ENCODE measurements around the gene LDLR. TPM values are rescaled to one million over a fixed set of nuclear protein-coding genes. Genes with fewer than 3 reads are reported as not detected.

The LDLR gene
- polyA plus RNA-seq (ENCODE audit: insufficient read depth in 1 of 5, insufficient read length in 5 of 5, low replicate concordance in 1 of 5) = 10 to 100 TPM; 11.1 to 39.2 (median 23.0) TPM
- long read RNA-seq, donor 1, partial matches to known transcripts = 61 of 78 reads
- long read RNA-seq, donor 1, other reads (novel, unspliced or antisense) = 15 of 78 reads
- long read RNA-seq, donor 2, partial matches to known transcripts = 182 of 182 reads
- long read RNA-seq, donor 2, other reads (novel, unspliced or antisense) = 0 of 182 reads
- long read RNA-seq, donor 3, partial matches to known transcripts = 414 of 414 reads
- long read RNA-seq, donor 3, other reads (novel, unspliced or antisense) = 0 of 414 reads
- long read RNA-seq, donor 4, partial matches to known transcripts = 5 of 6 reads
- long read RNA-seq, donor 4, other reads (novel, unspliced or antisense) = 0 of 6 reads
- long read RNA-seq, donor 5, partial matches to known transcripts = 0 of 1 reads
- long read RNA-seq, donor 5, other reads (novel, unspliced or antisense) = 0 of 1 reads
- long read RNA-seq, donor 6, partial matches to known transcripts = 328 of 330 reads
- long read RNA-seq, donor 6, other reads (novel, unspliced or antisense) = 0 of 330 reads
- long read RNA-seq, donor 7, partial matches to known transcripts = 40 of 42 reads
- long read RNA-seq, donor 7, other reads (novel, unspliced or antisense) = 0 of 42 reads
- long read RNA-seq, donor 8, partial matches to known transcripts = 0 of 1 reads
- long read RNA-seq, donor 8, other reads (novel, unspliced or antisense) = 0 of 1 reads

- peak; percentile 87 to 91 for DNase-seq
Observed at GRCh38 chr19:11089254-11090013, at the start of gene LDLR. LDLR (plus strand) TSS chr19:11089463; CDS start chr19:11089549, 86 bp downstream.

- no peak for DNase-seq
Observed at GRCh38 chr19:11041194-11041593, 48.1 kb upstream of the LDLR start.

GRCh38 chr19:11041966-11042627 lies 47.2 kb upstream of the LDLR start:
- no peak for DNase-seq

GRCh38 chr19:11044431-11044830 lies 44.8 kb upstream of the LDLR start:
- DNase-seq = no peak

- DNase-seq = no peak
Observed at GRCh38 chr19:11045536-11045935, 43.7 kb upstream of the LDLR start.

GRCh38 chr19:11046605-11047354 lies 42.5 kb upstream of the LDLR start:
- DNase-seq = no peak

GRCh38 chr19:11047866-11048265 lies 41.4 kb upstream of the LDLR start:
- DNase-seq = no peak

GRCh38 chr19:11050323-11051114 lies 38.7 kb upstream of the LDLR start:
- DNase-seq = no peak

GRCh38 chr19:11053817-11054195 lies 35.5 kb upstream of the LDLR start:
- no peak for DNase-seq

GRCh38 chr19:11054200-11054599 lies 35.1 kb upstream of the LDLR start:
- no peak for DNase-seq

GRCh38 chr19:11054628-11055027 lies 34.6 kb upstream of the LDLR start:
- no peak for DNase-seq

GRCh38 chr19:11058246-11059030 lies 30.8 kb upstream of the LDLR start:
- DNase-seq = no peak

- no peak for DNase-seq
Observed at GRCh38 chr19:11059511-11060358, 29.5 kb upstream of the LDLR start.

- DNase-seq = no peak
Observed at GRCh38 chr19:11061952-11062351, 27.3 kb upstream of the LDLR start.

GRCh38 chr19:11063434-11063833 lies 25.8 kb upstream of the LDLR start:
- no peak for DNase-seq

GRCh38 chr19:11064831-11065303 lies 24.4 kb upstream of the LDLR start:
- no peak for DNase-seq

GRCh38 chr19:11066326-11066725 lies 22.9 kb upstream of the LDLR start:
- no peak for DNase-seq

Measured in right lung (tissue), 10 donors.